Ovary (tissue), 9 donors: ENCODE results near the gene TBL1XR1. TPM values are rescaled to one million over a fixed set of nuclear protein-coding genes. Genes with fewer than 3 reads are reported as not detected.

Experiments
- DNase-seq, 5 donors: peaks; one replicate each; pipeline ENCODE4 v3.0.0-alpha.2; 2019 to 2020
- H3K27ac ChIP-seq, 2 donors: fragments of 200-600 bp; one replicate each; pipeline versions ENCODE4 v1.5.1 to v1.8.0; 2019 to 2022
- H3K27me3 ChIP-seq: fragments of 200-600 bp; one replicate; pipeline ENCODE4 v1.8.0; 2022
- H3K36me3 ChIP-seq: fragments of 200-600 bp; sonication (generic); one replicate; pipeline ENCODE4 v1.5.1; 2019
- H3K4me1 ChIP-seq: one replicate; pipeline ENCODE4 v1.8.1; 2013; ENCODE audit warnings: mild to moderate bottlenecking, moderate library complexity; ENCODE audit not compliant: insufficient read depth
- H3K4me3 ChIP-seq: fragments of 200-600 bp; sonication (generic); one replicate; pipeline ENCODE4 v1.5.1; 2017
- H3K9me3 ChIP-seq, 2 donors: fragments of 200-600 bp in 1 of 2; sonication (generic) in 1 of 2; one replicate each; pipeline versions ENCODE4 v1.5.1 to v1.8.1; 2013 to 2019; ENCODE audit warnings: mild to moderate bottlenecking in 1 of 2, moderate library complexity in 1 of 2
- CTCF ChIP-seq, 3 donors: fragments of 450-650 bp in 2 of 3; fragments of 200-600 bp in 1 of 3; IDR thresholded peaks; one replicate each; pipeline versions ENCODE4 v1.5.1 to v1.8.0; 2016 to 2022; ENCODE audit warnings: antibody characterized with exemption in 3 of 3, mild to moderate bottlenecking in 1 of 3
- EP300 ChIP-seq: sonication (generic); formaldehyde crosslinking; IDR thresholded peaks from one replicate; pipeline ENCODE4 v1.6.1; 2017; ENCODE audit warnings: antibody characterized with exemption
- POLR2A ChIP-seq: fragments of 450-650 bp; IDR thresholded peaks from one replicate; pipeline ENCODE4 v1.6.1; 2017; ENCODE audit warnings: antibody characterized with exemption, mild to moderate bottlenecking, moderate library complexity
- WGBS, 3 donors: extraction: QIAGEN DNeasy Blood & Tissue Kit in 1 of 3; methylation state at CpG; one replicate each; pipeline versions ENCODE4 v1.1.5 to v1.1.7; 2013 to 2017; 5-methylcytosine and 5-hydroxymethylcytosine counted together
- intact Hi-C, 4 donors: fragments of 100-400 bp; cut with DNase I; formaldehyde crosslinking; loops; one replicate each; pipeline versions ENCODE4 v1.11.0 to v1.15.1; 2022 to 2023
- polyA plus RNA-seq, 2 donors: library from polyadenylated mRNA; stranded (reverse); fragments of 200-250 nt in 1 of 2; fragments of 350-450 nt in 1 of 2; fragmentation: Illumina TruSeq in 1 of 2; extraction: RNeasy Lipid Tissue Mini Kit (QIAGEN cat#74804) in 1 of 2; gene quantifications; one replicate each; pipeline ENCODE4 v1.2.3, GENCODE V29; 2013 to 2014
- total RNA-seq, 7 donors: library from RNA; depleted of rRNA in 2 of 7; stranded (reverse); fragments of >200 nt in 2 of 7; fragmentation: NEBNext Ultra II Directional in 3 of 7; extraction: Animal tissue kit (Norgen Biotek cat#: 25700) in 3 of 7; gene quantifications; one replicate each; pipeline versions ENCODE4 v1.1.0 to v1.2.4, GENCODE V29; 2016 to 2023
- donor health status: DM: no; HTN: no; CAD: no; lungs with moderate emphysema.
- donor health status: DM: no; HTN: no; CAD: no.
- donor health status: Bipolar disorder and iron deficiency.
- donor health status: DM: yes; HTN: yes; CAD: no.
- donor health status: DM: no; HTN: no; CAD: no.
- donor health status: DM: yes; HTN: yes; CAD: no.

TBL1XR1 gene
- total and polyA plus RNA-seq, 9 donors = 30.0 to 160 (median 114) TPM

- Histone ChIP-seq H3K27me3 (no peaks in the 10 kb centered on the region), H3K4me3 (no peak overlapping the region), H3K27ac (no peak overlapping the region), H3K9me3 (no peaks in the 10 kb centered on the region), H3K4me1 (no peaks in the 10 kb centered on the region), H3K36me3 (no peaks in the 10 kb centered on the region)
- intact Hi-C loops = no loop called here
- TF ChIP-seq POLR2A = no peak
- no peak for TF ChIP-seq EP300
- no peak for TF ChIP-seq CTCF (IDR thresholded peaks at IDR 0.05)
- no peak for DNase-seq
- 87 to 89% (median 89%) methylated on average over 2 of the region's 2 CpGs for WGBS, 3 donors
Observed at GRCh38 chr3:176995946-176996345, 201.3 kb downstream of the TBL1XR1 start.

- Histone ChIP-seq H3K36me3 (no peaks in the 10 kb centered on the region), H3K27ac (no peak overlapping the region), H3K9me3 (no peaks in the 10 kb centered on the region), H3K4me1 (no peaks in the 10 kb centered on the region), H3K4me3 (no peak overlapping the region), H3K27me3 (no peaks in the 10 kb centered on the region)
- intact Hi-C loops = no loop called here
- 90 to 93% (median 90%) methylated on average over 4 of the region's 4 CpGs for WGBS, 3 donors
- no peak for TF ChIP-seq CTCF (IDR thresholded peaks at IDR 0.05)
- no peak for TF ChIP-seq POLR2A
- no peak for TF ChIP-seq EP300
- no peak for DNase-seq
Observed at GRCh38 chr3:176994891-176995781, 202.1 kb downstream of the TBL1XR1 start.

GRCh38 chr3:176994393-176994792, 202.9 kb downstream of the TBL1XR1 start:
- peaks cover 1% of the 10 kb centered on the region for H3K4me1 ChIP-seq
- intact Hi-C loops = no loop called here
- H3K4me3 ChIP-seq = no peak overlapping the region
- no peak for DNase-seq
- H3K27ac ChIP-seq = no peak overlapping the region
- H3K36me3 ChIP-seq = no peaks in the 10 kb centered on the region
- no peaks in the 10 kb centered on the region for H3K9me3 ChIP-seq
- TF ChIP-seq EP300 = no peak
- no peaks in the 10 kb centered on the region for H3K27me3 ChIP-seq
- WGBS, 3 donors = 97 to 98% (median 98%) methylated on average over 1 of the region's 1 CpG

GRCh38 chr3:176992978-176993377, 204.3 kb downstream of the TBL1XR1 start:
- Histone ChIP-seq H3K27ac (no peak overlapping the region), H3K4me1 (peaks cover 1% of the 10 kb centered on the region), H3K9me3 (no peaks in the 10 kb centered on the region), H3K4me3 (no peak overlapping the region), H3K27me3 (no peaks in the 10 kb centered on the region), H3K36me3 (no peaks in the 10 kb centered on the region)
- 75 to 85% (median 78%) methylated on average over 3 of the region's 3 CpGs for WGBS, 3 donors
- DNase-seq = no peak
- TF ChIP-seq EP300 (no peak), POLR2A (no peak), CTCF (IDR thresholded peaks at IDR 0.05) (no peak)
- intact Hi-C loops = no loop called here

GRCh38 chr3:176992565-176992964, 204.7 kb downstream of the TBL1XR1 start:
- Histone ChIP-seq H3K4me1 (peaks cover 1% of the 10 kb centered on the region), H3K27me3 (no peaks in the 10 kb centered on the region), H3K4me3 (no peak overlapping the region), H3K27ac (no peak overlapping the region), H3K9me3 (no peaks in the 10 kb centered on the region), H3K36me3 (no peaks in the 10 kb centered on the region)
- 92 to 97% (median 95%) methylated on average over 11 of the region's 11 CpGs for whole genome bisulfite sequencing, 3 donors
- TF ChIP-seq POLR2A (no peak), EP300 (no peak), CTCF (IDR thresholded peaks at IDR 0.05) (no peak)
- intact Hi-C loops = no loop called here
- DNase-seq = no peak
